ENCODE data around the gene RASA1.

The RASA1 gene

GRCh38 chr5:87311405-87312279 lies 44.0 kb downstream of the RASA1 start:
- H3K27me3 ChIP-seq (ENCODE audit: control insufficient read depth in 2 of 2, insufficient read depth in 2 of 2, low read length in 2 of 2), result no peaks in the 10 kb centered on the region

GRCh38 chr5:87313216-87313615 lies 45.5 kb downstream of the RASA1 start:
- Histone ChIP-seq H3K9me3 (ENCODE audit: control insufficient read depth in 2 of 2, low read length in 2 of 2) (no peaks in the 10 kb centered on the region), H3K27me3 (ENCODE audit: control insufficient read depth in 2 of 2, insufficient read depth in 2 of 2, low read length in 2 of 2) (no peaks in the 10 kb centered on the region), H3K36me3 (ENCODE audit: control insufficient read depth in 2 of 2, insufficient read depth in 2 of 2, low read length in 2 of 2) (no peaks in the 10 kb centered on the region), H3K4me1 (ENCODE audit: control insufficient read depth in 2 of 2, insufficient read depth in 2 of 2, low read length in 2 of 2) (peaks cover 6 to 8% of the 10 kb centered on the region in 2 donors), H3K9ac (ENCODE audit: low read depth in 1 of 2, low read length in 2 of 2) (no peak overlapping the region), H3K27ac (ENCODE audit: low read depth in 2 of 2, low read length in 2 of 2) (no peak overlapping the region), H3K4me3 (ENCODE audit: low read length in 2 of 2) (no peak overlapping the region)

More at GRCh38 chr5:87311405-87312279, 44.0 kb downstream of the RASA1 start:
- Histone ChIP-seq H3K9ac (ENCODE audit: low read depth in 1 of 2, low read length in 2 of 2) (no peak overlapping the region), H3K4me3 (ENCODE audit: low read length in 2 of 2) (no peak overlapping the region), H3K27ac (ENCODE audit: low read depth in 2 of 2, low read length in 2 of 2) (no peak overlapping the region), H3K4me1 (ENCODE audit: control insufficient read depth in 2 of 2, insufficient read depth in 2 of 2, low read length in 2 of 2) (peaks cover 6 to 8% of the 10 kb centered on the region in 2 donors), H3K36me3 (ENCODE audit: control insufficient read depth in 2 of 2, insufficient read depth in 2 of 2, low read length in 2 of 2) (no peaks in the 10 kb centered on the region), H3K9me3 (ENCODE audit: control insufficient read depth in 2 of 2, low read length in 2 of 2) (no peaks in the 10 kb centered on the region)

GRCh38 chr5:87319469-87319868 lies 51.8 kb downstream of the RASA1 start:
- peaks cover 0 to 2% of the 10 kb centered on the region in 2 donors for H3K9me3 ChIP-seq (ENCODE audit: control insufficient read depth in 2 of 2, low read length in 2 of 2)
- H3K4me3 ChIP-seq (ENCODE audit: low read length in 2 of 2), result no peak overlapping the region
- no peaks in the 10 kb centered on the region for H3K36me3 ChIP-seq (ENCODE audit: control insufficient read depth in 2 of 2, insufficient read depth in 2 of 2, low read length in 2 of 2)
- no peak overlapping the region for H3K27ac ChIP-seq (ENCODE audit: low read depth in 2 of 2, low read length in 2 of 2)
- H3K9ac ChIP-seq (ENCODE audit: low read depth in 1 of 2, low read length in 2 of 2), result no peak overlapping the region
- no peaks in the 10 kb centered on the region for H3K27me3 ChIP-seq (ENCODE audit: control insufficient read depth in 2 of 2, insufficient read depth in 2 of 2, low read length in 2 of 2)
- H3K4me1 ChIP-seq (ENCODE audit: control insufficient read depth in 2 of 2, insufficient read depth in 2 of 2, low read length in 2 of 2), result peaks cover 0 to 4% of the 10 kb centered on the region in 2 donors

GRCh38 chr5:87321605-87322004 lies 53.9 kb downstream of the RASA1 start:
- H3K4me1 ChIP-seq (ENCODE audit: control insufficient read depth in 2 of 2, insufficient read depth in 2 of 2, low read length in 2 of 2), result peaks cover 2 to 4% of the 10 kb centered on the region in 2 donors

GRCh38 chr5:87322381-87322780 lies 54.7 kb downstream of the RASA1 start:
- Histone ChIP-seq H3K9me3 (ENCODE audit: control insufficient read depth in 2 of 2, low read length in 2 of 2) (peaks cover 0 to 2% of the 10 kb centered on the region in 2 donors), H3K27me3 (ENCODE audit: control insufficient read depth in 2 of 2, insufficient read depth in 2 of 2, low read length in 2 of 2) (no peaks in the 10 kb centered on the region), H3K9ac (ENCODE audit: low read depth in 1 of 2, low read length in 2 of 2) (no peak overlapping the region), H3K36me3 (ENCODE audit: control insufficient read depth in 2 of 2, insufficient read depth in 2 of 2, low read length in 2 of 2) (no peaks in the 10 kb centered on the region), H3K27ac (ENCODE audit: low read depth in 2 of 2, low read length in 2 of 2) (no peak overlapping the region), H3K4me1 (ENCODE audit: control insufficient read depth in 2 of 2, insufficient read depth in 2 of 2, low read length in 2 of 2) (peaks cover 2 to 4% of the 10 kb centered on the region in 2 donors), H3K4me3 (ENCODE audit: low read length in 2 of 2) (no peak overlapping the region)

More at GRCh38 chr5:87321605-87322004, 53.9 kb downstream of the RASA1 start:
- H3K36me3 ChIP-seq (ENCODE audit: control insufficient read depth in 2 of 2, insufficient read depth in 2 of 2, low read length in 2 of 2), result no peaks in the 10 kb centered on the region
- H3K9ac ChIP-seq (ENCODE audit: low read depth in 1 of 2, low read length in 2 of 2), result no peak overlapping the region
- H3K9me3 ChIP-seq (ENCODE audit: control insufficient read depth in 2 of 2, low read length in 2 of 2), result peaks cover 0 to 2% of the 10 kb centered on the region in 2 donors
- no peak overlapping the region for H3K27ac ChIP-seq (ENCODE audit: low read depth in 2 of 2, low read length in 2 of 2)
- no peaks in the 10 kb centered on the region for H3K27me3 ChIP-seq (ENCODE audit: control insufficient read depth in 2 of 2, insufficient read depth in 2 of 2, low read length in 2 of 2)
- H3K4me3 ChIP-seq (ENCODE audit: low read length in 2 of 2), result no peak overlapping the region

- no peak overlapping the region for H3K27ac ChIP-seq (ENCODE audit: low read depth in 2 of 2, low read length in 2 of 2)
- peaks cover 2 to 4% of the 10 kb centered on the region in 2 donors for H3K4me1 ChIP-seq (ENCODE audit: control insufficient read depth in 2 of 2, insufficient read depth in 2 of 2, low read length in 2 of 2)
- H3K9me3 ChIP-seq (ENCODE audit: control insufficient read depth in 2 of 2, low read length in 2 of 2), result no peaks in the 10 kb centered on the region
- H3K4me3 ChIP-seq (ENCODE audit: low read length in 2 of 2), result no peak overlapping the region
- no peak overlapping the region for H3K9ac ChIP-seq (ENCODE audit: low read depth in 1 of 2, low read length in 2 of 2)
- H3K36me3 ChIP-seq (ENCODE audit: control insufficient read depth in 2 of 2, insufficient read depth in 2 of 2, low read length in 2 of 2), result no peaks in the 10 kb centered on the region
- no peaks in the 10 kb centered on the region for H3K27me3 ChIP-seq (ENCODE audit: control insufficient read depth in 2 of 2, insufficient read depth in 2 of 2, low read length in 2 of 2)
Observed at GRCh38 chr5:87327998-87328397, 60.3 kb downstream of the RASA1 start.

- Histone ChIP-seq H3K27me3 (ENCODE audit: control insufficient read depth in 2 of 2, insufficient read depth in 2 of 2, low read length in 2 of 2) (no peaks in the 10 kb centered on the region), H3K36me3 (ENCODE audit: control insufficient read depth in 2 of 2, insufficient read depth in 2 of 2, low read length in 2 of 2) (peaks cover 3 to 4% of the 10 kb centered on the region in 2 donors), H3K4me3 (ENCODE audit: low read length in 2 of 2) (no peak overlapping the region), H3K27ac (ENCODE audit: low read depth in 2 of 2, low read length in 2 of 2) (no peak overlapping the region), H3K9ac (ENCODE audit: low read depth in 1 of 2, low read length in 2 of 2) (no peak overlapping the region), H3K9me3 (ENCODE audit: control insufficient read depth in 2 of 2, low read length in 2 of 2) (no peaks in the 10 kb centered on the region), H3K4me1 (ENCODE audit: control insufficient read depth in 2 of 2, insufficient read depth in 2 of 2, low read length in 2 of 2) (peaks cover 0 to 2% of the 10 kb centered on the region in 2 donors)
Observed at GRCh38 chr5:87329114-87329513, 61.4 kb downstream of the RASA1 start.

GRCh38 chr5:87339986-87340385 lies 72.3 kb downstream of the RASA1 start:
- no peaks in the 10 kb centered on the region for H3K9me3 ChIP-seq (ENCODE audit: control insufficient read depth in 2 of 2, low read length in 2 of 2)
- no peaks in the 10 kb centered on the region for H3K27me3 ChIP-seq (ENCODE audit: control insufficient read depth in 2 of 2, insufficient read depth in 2 of 2, low read length in 2 of 2)
- peak overlapping the region in 1 of 2 donors; percentile 21 for H3K27ac ChIP-seq (ENCODE audit: low read depth in 2 of 2, low read length in 2 of 2)
- no peak overlapping the region for H3K9ac ChIP-seq (ENCODE audit: low read depth in 1 of 2, low read length in 2 of 2)
- no peaks in the 10 kb centered on the region for H3K4me1 ChIP-seq (ENCODE audit: control insufficient read depth in 2 of 2, insufficient read depth in 2 of 2, low read length in 2 of 2)
- H3K36me3 ChIP-seq (ENCODE audit: control insufficient read depth in 2 of 2, insufficient read depth in 2 of 2, low read length in 2 of 2), result peaks cover 4 to 9% of the 10 kb centered on the region in 2 donors
- H3K4me3 ChIP-seq (ENCODE audit: low read length in 2 of 2), result no peak overlapping the region

- Histone ChIP-seq H3K9me3 (ENCODE audit: control insufficient read depth in 2 of 2, low read length in 2 of 2) (no peaks in the 10 kb centered on the region), H3K9ac (ENCODE audit: low read depth in 1 of 2, low read length in 2 of 2) (no peak overlapping the region), H3K27ac (ENCODE audit: low read depth in 2 of 2, low read length in 2 of 2) (peak overlapping the region in 1 of 2 donors; percentile 21), H3K4me1 (ENCODE audit: control insufficient read depth in 2 of 2, insufficient read depth in 2 of 2, low read length in 2 of 2) (no peaks in the 10 kb centered on the region), H3K4me3 (ENCODE audit: low read length in 2 of 2) (no peak overlapping the region), H3K27me3 (ENCODE audit: control insufficient read depth in 2 of 2, insufficient read depth in 2 of 2, low read length in 2 of 2) (no peaks in the 10 kb centered on the region), H3K36me3 (ENCODE audit: control insufficient read depth in 2 of 2, insufficient read depth in 2 of 2, low read length in 2 of 2) (peaks cover 4 to 7% of the 10 kb centered on the region in 2 donors)
Observed at GRCh38 chr5:87340716-87341115, 73.0 kb downstream of the RASA1 start.

GRCh38 chr5:87347272-87347671 lies 79.6 kb downstream of the RASA1 start:
- H3K36me3 ChIP-seq (ENCODE audit: control insufficient read depth in 2 of 2, insufficient read depth in 2 of 2, low read length in 2 of 2), result peaks cover 3 to 12% of the 10 kb centered on the region in 2 donors
- no peaks in the 10 kb centered on the region for H3K27me3 ChIP-seq (ENCODE audit: control insufficient read depth in 2 of 2, insufficient read depth in 2 of 2, low read length in 2 of 2)
- no peak overlapping the region for H3K4me3 ChIP-seq (ENCODE audit: low read length in 2 of 2)
- H3K9ac ChIP-seq (ENCODE audit: low read depth in 1 of 2, low read length in 2 of 2), result no peak overlapping the region
- H3K9me3 ChIP-seq (ENCODE audit: control insufficient read depth in 2 of 2, low read length in 2 of 2), result no peaks in the 10 kb centered on the region
- no peak overlapping the region for H3K27ac ChIP-seq (ENCODE audit: low read depth in 2 of 2, low read length in 2 of 2)
- no peaks in the 10 kb centered on the region for H3K4me1 ChIP-seq (ENCODE audit: control insufficient read depth in 2 of 2, insufficient read depth in 2 of 2, low read length in 2 of 2)

Data from mucosa of rectum (tissue), 2 donors.